ENCODE results near the gene TPM4. TPM values are rescaled to one million over a fixed set of nuclear protein-coding genes. Genes with fewer than 3 reads are reported as not detected.

The TPM4 gene
- total RNA-seq, 2 donors from 2014 or later: 379 TPM

GRCh38 chr19:16075430-16076153 is 703 bp upstream of the TPM4 start:
- no peaks in the 10 kb centered on the region for H3K36me3 ChIP-seq
- peak overlapping the region; percentile 100 for H3K27ac ChIP-seq
- intact Hi-C loops (cut with DNase I): loop anchor here (5.0 kb wide), 1 partner anchor 37 kb away; the partner anchor contains the start of gene RAB8A
- H3K4me3 ChIP-seq: peak overlapping the region; percentile 94
- no peaks in the 10 kb centered on the region for H3K9me3 ChIP-seq
- H3K4me1 ChIP-seq (replicated peaks): peaks cover 7% of the 10 kb centered on the region
- WGBS: 33% methylated on average over 21 of the region's 21 CpGs
- TF ChIP-seq POLR2A (IDR thresholded peaks at IDR 0.05) (no peak), CTCF (IDR thresholded peaks at IDR 0.05) (no peak)
- no peaks in the 10 kb centered on the region for H3K27me3 ChIP-seq (replicated peaks; ENCODE audit: insufficient read depth)
- no peak for DNase-seq (ENCODE audit: low spot score)

GRCh38 chr19:16076958-16077611 is 790 bp downstream of the TPM4 start:
- DNase-seq (ENCODE audit: low spot score): no peak
- TF ChIP-seq CTCF (IDR thresholded peaks at IDR 0.05): no peak
- TF ChIP-seq POLR2A (IDR thresholded peaks at IDR 0.05): no peak
- TF ChIP-seq POLR2AphosphoS5 (IDR thresholded peaks at IDR 0.05): no peak
- Histone ChIP-seq H3K27ac (peak overlapping the region; percentile 100), H3K9me3 (no peaks in the 10 kb centered on the region), H3K27me3 (replicated peaks; ENCODE audit: insufficient read depth) (no peaks in the 10 kb centered on the region), H3K36me3 (no peaks in the 10 kb centered on the region), H3K4me3 (peak overlapping the region; percentile 94), H3K4me1 (replicated peaks) (peaks cover 5% of the 10 kb centered on the region)
- intact Hi-C loops (cut with DNase I): loop anchor here (5.0 kb wide), 1 partner anchor 35 kb away; the partner anchor contains the start of gene RAB8A
- under 1% methylated on average over 55 of the region's 56 CpGs for WGBS

GRCh38 chr19:16077984-16078758 is 1.9 kb downstream of the TPM4 start:
- no peak for DNase-seq (ENCODE audit: low spot score)
- no peaks in the 10 kb centered on the region for H3K27me3 ChIP-seq (replicated peaks; ENCODE audit: insufficient read depth)
- H3K4me3 ChIP-seq: peak overlapping the region; percentile 94
- H3K4me1 ChIP-seq (replicated peaks): peaks cover 5% of the 10 kb centered on the region
- intact Hi-C loops (cut with DNase I): loop anchor here (5.0 kb wide), 1 partner anchor 34 kb away; the partner anchor contains the start of gene RAB8A
- no peaks in the 10 kb centered on the region for H3K36me3 ChIP-seq
- no peaks in the 10 kb centered on the region for H3K9me3 ChIP-seq
- peak overlapping the region; percentile 100 for H3K27ac ChIP-seq
- TF ChIP-seq CTCF (IDR thresholded peaks at IDR 0.05): peak in 1 of 4 experiments; percentile 3
- TF ChIP-seq POLR2A (IDR thresholded peaks at IDR 0.05): no peak
- TF ChIP-seq POLR2AphosphoS5 (IDR thresholded peaks at IDR 0.05): no peak
- WGBS: 18% methylated on average over 16 of the region's 16 CpGs

GRCh38 chr19:16078759-16079707 is 2.7 kb downstream of the TPM4 start:
- Histone ChIP-seq H3K36me3 (peaks cover under 1 to 3% of the 10 kb centered on the region in 2 donors), H3K9me3 (no peaks in the 10 kb centered on the region), H3K4me3 (peak overlapping the region; percentile 94), H3K27ac (peak overlapping the region; percentile 100), H3K4me1 (replicated peaks) (peaks cover 5% of the 10 kb centered on the region), H3K27me3 (replicated peaks; ENCODE audit: insufficient read depth) (no peaks in the 10 kb centered on the region)
- intact Hi-C loops (cut with DNase I): loop anchor here (5.0 kb wide), 1 partner anchor 33 kb away; the partner anchor contains the start of gene RAB8A
- peak; percentile 97 for TF ChIP-seq POLR2AphosphoS5 (IDR thresholded peaks at IDR 0.05)
- TF ChIP-seq CTCF (IDR thresholded peaks at IDR 0.05): no peak
- peak; percentile 46 for TF ChIP-seq POLR2A (IDR thresholded peaks at IDR 0.05)
- DNase-seq (ENCODE audit: low spot score): peak; percentile 87
- WGBS: 4% methylated on average over 17 of the region's 17 CpGs

Data from prostate gland (tissue), 2 donors.